Ramos (cell line): ENCODE measurements around the gene EML2.

Source experiments
- in situ Hi-C: fragments of 300-500 bp; cut with MboI; formaldehyde crosslinking; loops from one replicate; pipeline ENCODE4 v1.14.3; 2022; ENCODE audit warnings: low sequenced_read_pairs; ENCODE audit not compliant: unreplicated experiment

The EML2 gene

GRCh38 chr19:45591004-45591637 lies 48.1 kb downstream of the EML2 start:
- in situ Hi-C loops = no loop called here

- in situ Hi-C loops = no loop called here
These were observed 48.7 kb downstream of the EML2 start for GRCh38 chr19:45590300-45591003.

DNA sequence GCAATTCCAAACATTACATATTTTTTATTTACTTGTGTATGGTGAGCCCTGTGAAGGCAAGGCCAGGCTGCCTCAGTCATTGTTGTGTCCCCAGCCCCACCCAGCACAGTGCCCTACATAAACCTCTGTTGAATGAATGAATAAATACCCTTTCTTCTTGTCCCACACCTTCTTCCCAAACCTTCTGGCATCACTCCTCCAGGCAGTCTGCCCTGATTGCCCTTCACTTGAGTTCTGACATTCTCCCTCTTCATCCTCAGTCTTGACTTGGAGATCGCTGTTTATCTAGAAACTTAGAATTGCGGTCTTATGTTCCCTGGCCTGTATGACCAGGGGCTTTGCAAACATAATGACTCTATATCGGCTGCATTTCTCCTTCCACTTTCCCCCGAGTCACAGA lies 49.4 kb downstream of the EML2 start:
- in situ Hi-C loops = no loop called here

DNA sequence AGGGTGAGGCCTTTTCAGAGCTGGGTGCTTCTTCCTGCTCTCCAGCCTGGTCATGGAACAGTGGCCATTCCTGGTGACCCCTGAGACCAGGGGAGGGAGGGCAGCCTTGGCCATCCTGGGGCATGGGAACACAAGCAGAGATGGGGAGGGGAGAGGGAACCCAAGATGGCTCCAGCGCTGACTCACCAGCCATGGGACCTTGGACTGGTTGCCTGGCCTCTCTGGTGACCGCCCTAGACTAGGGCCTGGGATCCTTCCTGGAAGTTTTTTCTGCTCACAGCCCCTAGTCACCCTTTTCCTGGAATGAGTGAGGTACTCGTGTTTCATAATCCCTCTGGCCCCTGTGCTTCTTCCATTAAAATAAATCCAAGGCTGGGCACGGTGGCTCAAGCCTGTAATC lies 51.3 kb downstream of the EML2 start:
- in situ Hi-C loops = no loop called here

GRCh38 chr19:45585158-45585577 lies 54.0 kb downstream of the EML2 start:
- in situ Hi-C loops = no loop called here

DNA sequence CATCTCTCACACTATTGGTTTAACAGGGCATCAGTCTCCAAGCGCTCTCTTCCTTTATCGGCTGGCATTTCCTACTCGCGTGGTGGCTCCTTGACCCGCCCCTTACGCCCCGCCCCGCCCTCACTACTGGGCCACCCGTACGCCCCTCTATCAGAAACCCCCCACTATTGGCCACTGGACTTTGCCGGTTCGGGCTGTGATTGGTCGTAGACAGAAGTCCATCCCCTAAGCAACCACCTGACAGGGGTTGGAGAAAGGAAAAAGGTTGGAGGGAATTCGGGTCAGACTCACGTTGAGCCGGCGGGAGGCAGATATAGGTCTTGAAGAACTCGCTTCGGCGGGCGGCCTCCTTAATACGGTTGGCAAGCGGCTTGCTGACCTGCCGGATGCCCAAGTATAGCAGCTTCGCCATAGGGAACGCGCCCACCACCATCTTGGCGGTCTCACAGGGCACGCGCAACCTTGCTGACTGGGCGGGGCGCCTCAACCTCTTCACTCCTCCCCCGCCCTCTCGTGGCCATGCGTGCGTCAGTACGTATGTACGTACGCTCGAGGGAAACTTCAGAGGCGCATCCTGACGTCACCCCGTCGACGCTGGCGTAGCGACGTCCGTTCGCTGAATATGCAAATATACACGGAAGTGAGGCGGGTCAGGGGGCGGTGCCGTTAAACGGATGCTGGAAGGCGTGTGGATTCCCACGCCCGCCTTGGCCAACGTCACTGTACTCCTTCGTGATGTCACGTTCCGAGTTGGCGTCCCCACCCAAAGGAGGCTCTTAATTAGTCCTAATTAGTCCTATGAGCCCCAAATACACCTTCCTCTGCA lies 54.7 kb downstream of the EML2 start, which contains the start of gene OPA3:
Gene OPA3 (minus strand): TSS at position 471 of the 826 bp plus-strand sequence. CDS start 38 bp downstream, at position 433.
- in situ Hi-C loops = no loop called here

DNA sequence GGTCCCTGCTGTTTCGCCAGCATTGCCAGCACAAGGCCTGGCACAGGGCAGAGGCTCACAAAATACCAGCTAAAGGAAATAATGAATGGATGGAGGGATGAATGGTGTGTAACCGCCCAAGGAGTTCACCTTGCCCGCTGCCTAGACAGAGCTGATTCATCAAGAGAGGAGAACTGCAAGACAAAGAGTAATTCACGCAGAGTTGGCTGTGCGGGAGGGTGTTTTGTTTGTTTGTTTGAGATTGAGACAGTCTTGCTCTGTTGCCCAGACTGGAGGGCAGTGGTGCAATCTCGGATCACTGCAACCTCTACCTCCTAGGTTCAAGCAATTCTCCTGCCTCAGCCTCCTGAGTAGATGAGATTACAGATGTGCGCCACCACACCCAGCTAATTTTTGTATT lies 57.6 kb downstream of the EML2 start:
- in situ Hi-C loops = no loop called here

DNA sequence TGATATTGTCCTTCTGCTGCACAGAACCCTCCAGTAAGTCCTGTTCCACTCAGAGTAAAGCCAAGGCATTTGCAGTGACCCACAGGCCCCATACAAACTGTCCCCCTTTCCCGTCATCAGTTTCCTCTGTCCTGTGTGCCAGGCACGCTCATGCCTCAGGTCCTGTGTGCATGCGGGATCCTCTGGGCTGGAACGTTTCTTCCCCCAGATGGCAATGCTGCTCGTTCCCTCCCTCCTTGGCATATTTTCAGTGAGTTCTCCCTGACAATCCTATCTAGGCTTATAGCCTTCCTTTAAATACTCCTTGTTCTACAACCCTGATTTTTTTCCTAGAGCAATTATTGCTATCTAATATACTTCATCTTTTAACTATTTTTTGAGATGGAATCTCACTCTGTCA lies 60.3 kb downstream of the EML2 start:
- in situ Hi-C loops = no loop called here

GRCh38 chr19:45577111-45577905 lies 61.9 kb downstream of the EML2 start:
- in situ Hi-C loops = no loop called here

- in situ Hi-C loops = no loop called here
These were observed 62.5 kb downstream of the EML2 start for GRCh38 chr19:45576682-45577081.

DNA sequence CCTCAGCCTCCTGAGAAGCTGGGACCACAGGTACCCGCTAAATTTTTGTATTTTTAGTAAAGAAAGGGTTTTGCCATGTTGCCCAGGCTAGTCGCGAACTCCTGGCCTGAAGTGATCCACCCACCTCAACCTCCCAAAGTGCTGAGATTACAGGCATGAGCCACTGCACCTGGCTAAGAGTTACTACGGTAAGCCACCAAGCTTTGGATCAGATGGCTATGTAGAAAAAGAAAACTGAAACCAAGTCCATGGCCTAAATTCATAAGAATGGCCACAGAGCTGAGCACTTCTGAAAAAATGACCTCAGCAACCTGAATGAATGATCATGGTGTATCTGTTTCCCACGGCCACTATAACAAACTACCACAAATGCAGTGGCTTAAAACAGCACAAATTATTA lies 64.0 kb downstream of the EML2 start:
- in situ Hi-C loops = no loop called here

DNA sequence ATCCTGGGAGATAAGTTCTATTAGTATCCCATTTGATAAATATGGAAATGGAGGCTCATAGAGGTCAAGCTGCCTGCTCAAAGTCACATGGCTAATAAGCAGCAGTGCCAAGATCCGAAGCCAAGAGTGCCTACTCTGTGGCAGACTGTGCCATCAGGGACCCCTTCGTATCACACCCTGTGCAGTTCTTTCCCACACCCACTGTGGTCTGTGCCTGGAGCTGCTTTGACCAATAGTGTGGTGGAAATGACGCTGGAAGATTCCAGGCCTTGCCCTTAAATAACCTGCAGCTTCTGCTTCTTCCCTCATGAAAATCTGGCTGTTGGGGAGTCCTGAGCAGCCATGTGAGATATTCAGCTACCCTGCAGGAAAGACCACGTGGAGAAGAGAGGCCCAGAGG lies 64.7 kb downstream of the EML2 start:
- in situ Hi-C loops = no loop called here

- in situ Hi-C loops = no loop called here
These were observed 67.6 kb downstream of the EML2 start for GRCh38 chr19:45571457-45572220.

- in situ Hi-C loops = loop anchor here (10.0 kb wide), 1 partner anchor 135 kb away; no protein-coding TSS in a partner anchor
These were observed 69.4 kb downstream of the EML2 start for GRCh38 chr19:45569619-45570421.

DNA sequence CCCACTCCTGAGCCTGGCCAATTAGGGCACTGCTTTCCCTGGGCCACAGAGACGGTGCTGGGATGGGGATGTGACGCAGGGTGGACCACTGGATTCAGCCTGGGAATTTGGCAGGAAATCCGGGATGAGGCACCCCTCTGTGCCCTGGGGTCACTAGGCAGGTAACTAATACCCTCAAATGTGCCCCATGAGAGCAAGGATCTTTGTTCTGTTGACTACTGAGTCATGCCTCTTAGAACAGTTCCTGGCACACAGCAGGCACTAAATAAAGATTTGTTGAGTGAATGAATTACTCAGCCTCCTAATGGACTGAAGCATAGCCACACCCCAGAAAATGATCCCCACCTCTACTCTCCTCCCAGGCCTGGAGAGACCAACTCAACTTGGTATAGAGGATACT lies 70.5 kb downstream of the EML2 start:
- in situ Hi-C loops = loop anchor here (10.0 kb wide), 1 partner anchor 134 kb away; no protein-coding TSS in a partner anchor

DNA sequence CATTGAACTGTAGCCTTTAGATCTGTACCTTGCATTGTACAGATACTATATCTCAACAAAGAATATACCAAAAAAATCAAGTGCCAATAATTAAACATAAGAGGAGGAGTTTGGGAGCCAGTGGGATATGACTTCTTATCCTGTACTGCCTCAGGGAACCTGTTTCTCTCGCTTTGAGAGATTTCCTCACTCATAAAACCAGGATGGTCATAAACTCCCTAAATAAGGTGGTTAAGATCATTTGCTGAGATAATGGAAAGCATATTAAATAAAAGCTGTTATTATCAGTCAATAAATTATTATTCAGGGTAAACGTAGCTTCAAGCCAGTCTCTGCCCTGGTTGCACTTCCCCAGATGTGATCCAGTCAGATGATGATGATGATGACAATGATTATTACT lies 71.6 kb downstream of the EML2 start:
- in situ Hi-C loops = loop anchor here (10.0 kb wide), 1 partner anchor 133 kb away; no protein-coding TSS in a partner anchor

DNA sequence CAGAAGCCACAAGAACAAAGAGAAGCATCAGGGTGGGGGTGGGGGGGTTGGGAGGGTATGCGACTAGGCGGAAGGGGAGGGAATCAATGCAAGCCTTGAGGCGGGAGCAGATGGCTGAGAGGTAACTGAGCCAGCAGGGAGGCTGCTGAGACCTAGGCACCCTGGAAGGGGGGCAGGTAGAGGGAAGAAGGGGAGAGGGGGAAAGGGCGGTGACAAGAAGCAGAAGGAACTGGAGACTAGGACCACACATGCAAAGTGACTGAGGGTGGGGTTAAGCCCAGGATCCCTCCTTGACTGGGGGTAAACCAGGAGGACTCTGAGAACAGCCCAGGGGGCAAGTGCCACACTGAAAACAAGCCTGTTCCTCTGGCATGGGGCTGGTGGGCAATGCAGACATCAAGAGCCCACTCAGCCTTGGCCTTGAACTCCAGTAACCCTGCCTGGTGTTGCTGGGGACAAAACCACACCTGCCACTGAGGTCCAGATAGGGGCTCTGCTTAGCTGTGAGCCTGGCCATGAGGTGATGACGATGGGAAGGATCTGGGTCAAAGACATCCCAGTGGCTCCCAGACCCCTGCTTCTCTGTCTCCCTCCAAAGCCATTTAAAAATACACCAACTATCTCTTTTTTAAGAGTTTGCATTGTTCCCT lies 74.9 kb downstream of the EML2 start:
- in situ Hi-C loops = loop anchor here (10.0 kb wide), 1 partner anchor 129 kb away; no protein-coding TSS in a partner anchor

- in situ Hi-C loops = loop anchor here (10.0 kb wide), 1 partner anchor 126 kb away; no protein-coding TSS in a partner anchor
These were observed 78.5 kb downstream of the EML2 start for GRCh38 chr19:45560686-45561085.
